HCT116 (cell line): ENCODE data around the gene VEZF1. TPM values are rescaled to one million over a fixed set of nuclear protein-coding genes. Genes with fewer than 3 reads are reported as not detected.

Source experiments
- ATAC-seq: fragments of 200-7000 bp; cut with Tn5 transposase; 2 replicates; pipeline ENCODE4 v1.9.1; 2020; ENCODE audit warnings: mild to moderate bottlenecking, moderate library complexity
- BruUV-seq: library from RNA; stranded (reverse); fragments of 400-500 nt; replicated peaks from 2 replicates; lab custom pipeline; 2021; lab: Mats Ljungman, UMichigan
- CTCF ChIA-PET: fragments of 300-600 bp; sonication (Branson Sonifier 250); formaldehyde crosslinking; loops from one replicate; lab custom pipeline; 2021; ENCODE audit warnings: antibody characterized with exemption; lab: Charles Lee
- POLR2A ChIA-PET: fragments of 300-600, 350-600 bp; sonication (Branson Sonifier 250); formaldehyde crosslinking; loops from one replicate; lab custom pipeline; 2021; ENCODE audit warnings: antibody characterized with exemption; lab: Charles Lee
- RAD21 ChIA-PET, 2 experiments: fragments of 300-600 bp; sonication (Branson Sonifier 250); formaldehyde crosslinking; loops; one replicate each; lab custom pipeline; 2023; ENCODE audit warnings: low total read pairs in 2 of 2; ENCODE audit not compliant: uncharacterized antibody in 2 of 2, unreplicated experiment in 2 of 2, low non-redundant PET in 1 of 2; lab: Charles Lee
- DNase-seq: peaks from one replicate; pipeline ENCODE4 v3.0.0-alpha.2; 2010; ENCODE audit warnings: low read depth, low spot score
- H2AFZ ChIP-seq: fragments of 200-600 bp; shearing (Covaris generic), sonication (generic); 2 replicates; pipeline ENCODE4 v1.6.1; 2017; ENCODE audit warnings: low read depth, mixed run types, mixed read lengths, antibody characterized with exemption, low read length; ENCODE audit not compliant: poor library complexity, severe bottlenecking
- H3K27ac ChIP-seq: 2 replicates; pipeline ENCODE4 v1.5.1; 2012; ENCODE audit warnings: low read depth, low read length
- H3K27me3 ChIP-seq: fragments of 200-600 bp; sonication (generic); 2 replicates; pipeline ENCODE4 v1.6.1; 2016; ENCODE audit warnings: mixed run types, low read length, mixed read lengths; ENCODE audit not compliant: insufficient read depth
- H3K36me3 ChIP-seq, 2 experiments: fragments of 200-500 bp in 1 of 2; fragments of 200-600 bp in 1 of 2; sonication (Bioruptor generic) in 1 of 2; sonication (generic) in 1 of 2; 2 replicates each; pipeline versions ENCODE4 v1.5.1 to v1.6.1; 2014 to 2016; ENCODE audit warnings: low read length in 2 of 2, inconsistent platforms in 1 of 2, mixed read lengths in 1 of 2, mixed run types in 1 of 2; ENCODE audit not compliant: insufficient read depth in 2 of 2, control insufficient read depth in 1 of 2
- H3K4me1 ChIP-seq, 2 experiments: fragments of 200-600 bp in 1 of 2; sonication (generic) in 1 of 2; 2 replicates each; pipeline versions ENCODE4 v1.5.1 to v1.6.1; 2012 to 2017; ENCODE audit warnings: low read length in 2 of 2, inconsistent platforms in 1 of 2, mild to moderate bottlenecking in 1 of 2, mixed read lengths in 1 of 2, mixed run types in 1 of 2, moderate library complexity in 1 of 2; ENCODE audit not compliant: insufficient read depth in 2 of 2, control insufficient read depth in 1 of 2
- H3K4me2 ChIP-seq: fragments of 200-600 bp; sonication (generic); 2 replicates; pipeline ENCODE4 v1.6.1; 2017; ENCODE audit warnings: mixed run types, low read length, mixed read lengths
- H3K4me3 ChIP-seq, 2 experiments: fragments of 200-600 bp in 1 of 2; sonication (generic) in 1 of 2; replicated peaks in 1 of 2; 2 replicates each; pipeline ENCODE4 v1.5.1; 2011 to 2016; ENCODE audit warnings: low read length in 2 of 2, control low read depth in 1 of 2, low read depth in 1 of 2, mild to moderate bottlenecking in 1 of 2, mixed read lengths in 1 of 2, mixed run types in 1 of 2
- H3K79me2 ChIP-seq: fragments of 200-600 bp; sonication (generic); 2 replicates; pipeline ENCODE4 v1.6.1; 2017; ENCODE audit warnings: mild to moderate bottlenecking, mixed run types, low read length, moderate library complexity, mixed read lengths; ENCODE audit not compliant: insufficient read depth
- H3K9ac ChIP-seq: fragments of 200-600 bp; sonication (generic); 2 replicates; pipeline ENCODE4 v1.6.1; 2016; ENCODE audit warnings: low read length, mixed read lengths
- H3K9me2 ChIP-seq: fragments of 200-600 bp; sonication (generic), shearing (Covaris generic); 2 replicates; pipeline ENCODE4 v1.6.1; 2017; ENCODE audit warnings: mixed run types, mild to moderate bottlenecking, moderate library complexity; ENCODE audit not compliant: insufficient read depth
- H3K9me3 ChIP-seq, 2 experiments: fragments of 200-500 bp in 1 of 2; fragments of 200-600 bp in 1 of 2; sonication (Bioruptor generic) in 1 of 2; sonication (generic) in 1 of 2; 2 replicates each; pipeline ENCODE4 v1.6.1; 2014 to 2017; ENCODE audit warnings: low read length in 2 of 2, mixed read lengths in 2 of 2, inconsistent platforms in 1 of 2, low read depth in 1 of 2, mild to moderate bottlenecking in 1 of 2, mixed run types in 1 of 2, moderate library complexity in 1 of 2; ENCODE audit not compliant: control insufficient read depth in 1 of 2, insufficient read depth in 1 of 2
- H4K20me1 ChIP-seq: fragments of 200-600 bp; sonication (generic), shearing (Covaris generic); 2 replicates; pipeline ENCODE4 v1.6.1; 2017; ENCODE audit warnings: mixed run types, mild to moderate bottlenecking, moderate library complexity; ENCODE audit not compliant: insufficient read depth
- POLR2AphosphoS5 ChIP-seq: IDR thresholded peaks from 2 replicates; pipeline ENCODE4 v1.6.1; 2011; ENCODE audit warnings: mild to moderate bottlenecking, low read depth, low read length, moderate library complexity
- TCF7L2 ChIP-seq: IDR thresholded peaks from 2 replicates; pipeline ENCODE4 v1.7.0; 2011; ENCODE audit warnings: borderline replicate concordance, inconsistent platforms; ENCODE audit not compliant: insufficient read depth, insufficient read length; ENCODE audit errors: extremely low read depth
- YY1 ChIP-seq: IDR thresholded peaks from 2 replicates; pipeline ENCODE4 v1.6.1; 2011; ENCODE audit warnings: low read length, low read depth, moderate library complexity, mild to moderate bottlenecking; ENCODE audit not compliant: insufficient replicate concordance; ENCODE audit errors: extremely low read depth
- ZBTB33 ChIP-seq: IDR thresholded peaks from 2 replicates; pipeline ENCODE4 v1.6.1; 2011; ENCODE audit warnings: mild to moderate bottlenecking, low read length, moderate library complexity; ENCODE audit not compliant: insufficient replicate concordance; ENCODE audit errors: extremely low read depth
- intact Hi-C: fragments of 100-400 bp; cut with micrococcal nuclease; formaldehyde crosslinking; loops from 2 replicates; pipeline ENCODE4 v1.10.0; 2022
- total RNA-seq: library from RNA; stranded (reverse); gene quantifications from one replicate; pipeline ENCODE4 v1.2.1, GENCODE V29; 2021; ENCODE audit not compliant: unreplicated experiment
- TF ChIP-seq, protein P1 (sequence below): IDR thresholded peaks from 2 replicates; pipeline ENCODE4 v1.6.1; 2012

The VEZF1 gene
- total RNA-seq, 1 experiment from 2014 or later: 70.2 TPM

DNA sequence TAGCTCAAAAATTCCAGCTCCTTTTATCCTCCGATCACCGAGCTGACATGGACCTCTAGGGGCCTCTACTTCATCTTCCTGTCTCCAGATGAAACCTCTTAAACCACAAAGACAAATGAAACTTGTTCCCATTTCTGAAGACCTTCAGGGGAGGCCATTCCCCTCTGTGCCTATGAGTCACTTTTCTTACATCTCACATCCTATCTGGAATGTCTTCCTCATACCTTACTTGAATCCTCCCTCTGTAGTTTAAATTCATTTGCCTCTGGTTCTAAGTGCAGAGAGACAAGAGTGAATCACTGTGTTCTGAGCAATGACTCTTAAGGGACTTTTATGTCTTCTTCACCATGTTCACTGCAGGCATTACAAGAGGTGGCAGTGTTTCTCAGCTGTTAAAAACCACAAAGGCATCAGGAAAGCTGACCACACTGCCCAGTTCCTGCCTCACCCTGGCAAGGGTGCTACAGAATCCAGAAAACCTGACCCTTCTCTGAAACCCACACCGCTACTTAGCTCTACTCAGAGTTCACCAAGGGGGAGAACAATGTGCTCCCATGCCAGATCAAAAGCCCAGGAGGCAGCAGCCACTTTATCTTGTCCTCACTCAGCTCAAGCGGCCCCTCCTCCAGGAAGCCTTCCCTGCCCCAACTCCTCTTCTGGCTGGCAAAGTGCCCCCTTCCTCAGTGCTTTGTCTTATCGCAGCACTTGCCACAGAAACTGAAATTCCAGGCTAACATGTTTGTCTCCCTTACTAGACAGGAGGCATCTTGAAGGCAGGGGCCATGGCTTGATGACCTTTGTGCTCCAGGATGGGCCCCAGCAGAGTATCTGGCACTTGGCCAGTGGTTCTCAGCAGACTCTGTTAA, 39.3 kb downstream of the VEZF1 start:
- Histone ChIP-seq H2AFZ (no peak overlapping the region), H3K4me1 (peaks cover 91 to 98% of the 10 kb centered on the region in 2 experiments), H3K9ac (peak overlapping the region; percentile 63), H3K27me3 (no peaks in the 10 kb centered on the region), H3K36me3 (peaks cover 0 to 5% of the 10 kb centered on the region in 2 experiments; a peak in 1 of 4 replicates), H3K27ac (peak overlapping the region; percentile 97), H3K9me3 (no peaks in the 10 kb centered on the region), H3K4me2 (peak overlapping the region; percentile 74), H4K20me1 (no peaks in the 10 kb centered on the region), H3K79me2 (peaks cover 84% of the 10 kb centered on the region), H3K4me3 (peak overlapping the region; percentile 2 to 45; a peak in 2 of 4 replicates), H3K9me2 (no peaks in the 10 kb centered on the region)
- RAD21 ChIA-PET: interaction anchor here (0.7 to 2.0 kb wide), 10 partner anchors 9 to 97 kb away, joined by 3 to 18 read pairs (median 4); partner anchors contain the start of gene VEZF1 (in 1 of the 2)
- POLR2A ChIA-PET: interaction anchor here (0.6 to 3.1 kb wide), 22 partner anchors 7 to 209 kb away, joined by 3 to 11 read pairs (median 5); partner anchors contain the start of genes DYNLL2 and SRSF1
- intact Hi-C loops: loop anchor here (2.0 kb wide), 2 partner anchors 38 to 80 kb away; no protein-coding TSS in a partner anchor
- TF ChIP-seq POLR2AphosphoS5 (peak; percentile 47; the same call in 1 of the 2 replicates), YY1 (peak; percentile 82), TCF7L2 (peak; percentile 65), ZBTB33 (peak; percentile 63)
- TF ChIP-seq, protein P1, sequence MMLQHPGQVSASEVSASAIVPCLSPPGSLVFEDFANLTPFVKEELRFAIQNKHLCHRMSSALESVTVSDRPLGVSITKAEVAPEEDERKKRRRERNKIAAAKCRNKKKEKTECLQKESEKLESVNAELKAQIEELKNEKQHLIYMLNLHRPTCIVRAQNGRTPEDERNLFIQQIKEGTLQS: no peak
- CTCF ChIA-PET: interaction anchor here (1.5 to 2.8 kb wide), 4 partner anchors 50 to 89 kb away, joined by 5 to 12 read pairs (median 6); no protein-coding TSS in a partner anchor
- DNase-seq (peak; percentile 100), ATAC-seq (peak; percentile 77)
- TSS peak; percentile 68 for BruUV-seq
